ENCODE results near the gene RXRA.
A peak's percentile ranks its signal among the peaks of the same experiment; 100 is the strongest.

Gene RXRA

DNA sequence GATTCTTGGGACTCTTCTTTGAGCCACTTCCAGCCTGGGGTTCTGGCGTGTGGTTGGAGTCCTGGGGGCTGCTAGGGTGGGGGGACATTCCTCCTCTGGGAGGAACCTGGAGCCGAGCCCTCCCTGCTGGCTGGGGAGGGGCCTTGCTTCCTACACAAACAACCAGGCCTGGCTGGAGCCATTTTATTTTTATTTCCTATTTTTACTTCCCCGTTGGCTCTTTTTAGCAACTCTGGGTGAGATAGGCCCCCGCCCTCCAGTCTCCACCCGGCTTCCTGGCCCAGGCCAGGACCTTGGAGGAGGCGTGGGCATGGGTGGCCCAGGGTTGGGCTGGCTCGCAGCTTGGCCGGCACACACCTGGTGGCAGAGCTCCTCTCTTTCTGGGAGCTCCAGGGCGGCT lies 15.1 kb downstream of the RXRA start:
- Histone ChIP-seq H3K4me3 (replicated peaks; ENCODE audit: insufficient read depth, low read length) (no peak overlapping the region), H3K27me3 (ENCODE audit: insufficient read depth, poor library complexity, severe bottlenecking) (no peaks in the 10 kb centered on the region), H3K27ac (replicated peaks) (peak overlapping the region; percentile 96)
- TF ChIP-seq POLR2AphosphoS5 (IDR thresholded peaks at IDR 0.05; ENCODE audit: low read depth) = no peak
- TF ChIP-seq, protein P1, sequence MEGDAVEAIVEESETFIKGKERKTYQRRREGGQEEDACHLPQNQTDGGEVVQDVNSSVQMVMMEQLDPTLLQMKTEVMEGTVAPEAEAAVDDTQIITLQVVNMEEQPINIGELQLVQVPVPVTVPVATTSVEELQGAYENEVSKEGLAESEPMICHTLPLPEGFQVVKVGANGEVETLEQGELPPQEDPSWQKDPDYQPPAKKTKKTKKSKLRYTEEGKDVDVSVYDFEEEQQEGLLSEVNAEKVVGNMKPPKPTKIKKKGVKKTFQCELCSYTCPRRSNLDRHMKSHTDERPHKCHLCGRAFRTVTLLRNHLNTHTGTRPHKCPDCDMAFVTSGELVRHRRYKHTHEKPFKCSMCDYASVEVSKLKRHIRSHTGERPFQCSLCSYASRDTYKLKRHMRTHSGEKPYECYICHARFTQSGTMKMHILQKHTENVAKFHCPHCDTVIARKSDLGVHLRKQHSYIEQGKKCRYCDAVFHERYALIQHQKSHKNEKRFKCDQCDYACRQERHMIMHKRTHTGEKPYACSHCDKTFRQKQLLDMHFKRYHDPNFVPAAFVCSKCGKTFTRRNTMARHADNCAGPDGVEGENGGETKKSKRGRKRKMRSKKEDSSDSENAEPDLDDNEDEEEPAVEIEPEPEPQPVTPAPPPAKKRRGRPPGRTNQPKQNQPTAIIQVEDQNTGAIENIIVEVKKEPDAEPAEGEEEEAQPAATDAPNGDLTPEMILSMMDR (IDR thresholded peaks at IDR 0.05; ENCODE audit: insufficient read depth, low read length) = no peak
- no peak for TF ChIP-seq SPI1 (IDR thresholded peaks at IDR 0.05; ENCODE audit: borderline replicate concordance, low read depth)
- no peak for TF ChIP-seq GABPA (IDR thresholded peaks at IDR 0.05; ENCODE audit: low read depth)
- TF ChIP-seq, protein P2, sequence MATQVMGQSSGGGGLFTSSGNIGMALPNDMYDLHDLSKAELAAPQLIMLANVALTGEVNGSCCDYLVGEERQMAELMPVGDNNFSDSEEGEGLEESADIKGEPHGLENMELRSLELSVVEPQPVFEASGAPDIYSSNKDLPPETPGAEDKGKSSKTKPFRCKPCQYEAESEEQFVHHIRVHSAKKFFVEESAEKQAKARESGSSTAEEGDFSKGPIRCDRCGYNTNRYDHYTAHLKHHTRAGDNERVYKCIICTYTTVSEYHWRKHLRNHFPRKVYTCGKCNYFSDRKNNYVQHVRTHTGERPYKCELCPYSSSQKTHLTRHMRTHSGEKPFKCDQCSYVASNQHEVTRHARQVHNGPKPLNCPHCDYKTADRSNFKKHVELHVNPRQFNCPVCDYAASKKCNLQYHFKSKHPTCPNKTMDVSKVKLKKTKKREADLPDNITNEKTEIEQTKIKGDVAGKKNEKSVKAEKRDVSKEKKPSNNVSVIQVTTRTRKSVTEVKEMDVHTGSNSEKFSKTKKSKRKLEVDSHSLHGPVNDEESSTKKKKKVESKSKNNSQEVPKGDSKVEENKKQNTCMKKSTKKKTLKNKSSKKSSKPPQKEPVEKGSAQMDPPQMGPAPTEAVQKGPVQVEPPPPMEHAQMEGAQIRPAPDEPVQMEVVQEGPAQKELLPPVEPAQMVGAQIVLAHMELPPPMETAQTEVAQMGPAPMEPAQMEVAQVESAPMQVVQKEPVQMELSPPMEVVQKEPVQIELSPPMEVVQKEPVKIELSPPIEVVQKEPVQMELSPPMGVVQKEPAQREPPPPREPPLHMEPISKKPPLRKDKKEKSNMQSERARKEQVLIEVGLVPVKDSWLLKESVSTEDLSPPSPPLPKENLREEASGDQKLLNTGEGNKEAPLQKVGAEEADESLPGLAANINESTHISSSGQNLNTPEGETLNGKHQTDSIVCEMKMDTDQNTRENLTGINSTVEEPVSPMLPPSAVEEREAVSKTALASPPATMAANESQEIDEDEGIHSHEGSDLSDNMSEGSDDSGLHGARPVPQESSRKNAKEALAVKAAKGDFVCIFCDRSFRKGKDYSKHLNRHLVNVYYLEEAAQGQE (IDR thresholded peaks at IDR 0.05; ENCODE audit: insufficient replicate concordance, low read depth) = no peak
- peak in 1 of 2 experiments; percentile 87 for DNase-seq (ENCODE audit: low read depth in 1 of 2, low spot score in 1 of 2)

DNA sequence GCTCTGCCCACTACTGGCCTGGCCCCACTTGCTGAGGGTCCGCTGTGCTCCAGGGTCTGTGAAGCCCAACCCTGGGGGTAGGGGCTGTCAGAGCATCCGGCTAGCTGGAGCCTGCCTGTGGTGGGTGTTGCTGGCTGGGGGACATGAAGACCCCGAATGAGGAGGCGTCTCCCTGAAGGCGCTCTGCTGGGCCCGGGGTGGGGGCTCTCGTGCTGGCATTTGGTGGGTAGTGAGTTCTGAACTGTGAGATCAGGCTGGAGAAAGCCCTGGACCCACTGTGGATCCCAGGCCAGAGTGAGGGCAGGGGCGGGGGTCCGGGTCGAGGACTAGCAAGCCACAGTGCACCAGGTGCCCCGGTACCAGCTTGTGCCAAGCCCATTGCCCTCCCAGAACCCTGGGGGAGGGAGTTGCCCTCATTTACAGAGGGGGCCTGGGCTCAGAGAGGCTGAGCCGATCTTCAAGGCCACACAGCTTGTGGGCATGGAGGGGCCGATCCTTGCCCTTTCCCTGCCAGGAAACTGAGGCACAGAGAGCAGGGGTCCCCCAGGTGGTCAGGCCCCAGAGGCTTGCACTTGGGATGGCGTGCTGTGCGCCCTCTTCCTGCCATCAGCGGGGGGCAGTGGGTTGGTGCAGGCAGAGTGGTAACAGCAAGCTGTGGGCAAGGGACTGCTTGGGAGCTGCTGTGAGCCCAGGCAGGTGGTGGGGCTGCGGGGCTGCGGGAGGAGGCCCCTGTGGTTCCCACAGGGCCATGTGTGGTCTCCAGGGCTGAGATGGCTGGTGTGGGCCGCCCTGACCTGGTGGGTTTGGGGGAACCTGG lies 15.9 kb downstream of the RXRA start:
- no peak overlapping the region for H3K4me3 ChIP-seq (replicated peaks; ENCODE audit: insufficient read depth, low read length)
- TF ChIP-seq, protein P1 (IDR thresholded peaks at IDR 0.05; ENCODE audit: insufficient read depth, low read length) = no peak
- TF ChIP-seq, protein P2 (IDR thresholded peaks at IDR 0.05; ENCODE audit: insufficient replicate concordance, low read depth) = no peak
- TF ChIP-seq GABPA (IDR thresholded peaks at IDR 0.05; ENCODE audit: low read depth) = no peak
- no peak for TF ChIP-seq SPI1 (IDR thresholded peaks at IDR 0.05; ENCODE audit: borderline replicate concordance, low read depth)
- TF ChIP-seq POLR2AphosphoS5 (IDR thresholded peaks at IDR 0.05; ENCODE audit: low read depth) = no peak
- no peak for DNase-seq (ENCODE audit: low read depth in 1 of 2, low spot score in 1 of 2)
- no peaks in the 10 kb centered on the region for H3K27me3 ChIP-seq (ENCODE audit: insufficient read depth, poor library complexity, severe bottlenecking)
- peak overlapping the region; percentile 96 for H3K27ac ChIP-seq (replicated peaks)

DNA sequence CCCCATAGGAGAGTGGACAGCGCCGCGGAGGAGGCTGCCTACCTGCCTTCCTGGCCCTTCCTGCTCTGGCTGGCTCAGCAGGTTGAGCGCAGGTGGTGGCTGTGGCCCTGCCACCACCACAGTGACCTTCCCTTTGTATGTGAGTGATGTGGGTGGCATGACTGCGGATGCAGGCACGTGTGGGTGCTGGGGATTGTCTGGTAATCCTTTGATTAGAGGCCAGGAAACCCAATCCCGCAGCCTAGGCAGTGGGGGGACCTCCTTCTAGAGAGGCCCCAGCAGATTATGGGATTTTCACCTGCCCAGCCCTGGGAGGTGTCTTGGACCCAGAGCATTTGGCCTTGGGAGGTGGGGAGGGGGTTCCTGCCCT lies 16.5 kb downstream of the RXRA start:
- H3K4me3 ChIP-seq (replicated peaks; ENCODE audit: insufficient read depth, low read length) = no peak overlapping the region
- TF ChIP-seq GABPA (IDR thresholded peaks at IDR 0.05; ENCODE audit: low read depth) (no peak), POLR2AphosphoS5 (IDR thresholded peaks at IDR 0.05; ENCODE audit: low read depth) (no peak), SPI1 (IDR thresholded peaks at IDR 0.05; ENCODE audit: borderline replicate concordance, low read depth) (no peak)
- TF ChIP-seq, protein P2 (IDR thresholded peaks at IDR 0.05; ENCODE audit: insufficient replicate concordance, low read depth) = no peak
- TF ChIP-seq, protein P1 (IDR thresholded peaks at IDR 0.05; ENCODE audit: insufficient read depth, low read length) = no peak
- no peak for DNase-seq (ENCODE audit: low read depth in 1 of 2, low spot score in 1 of 2)
- H3K27ac ChIP-seq (replicated peaks) = peak overlapping the region; percentile 96
- no peaks in the 10 kb centered on the region for H3K27me3 ChIP-seq (ENCODE audit: insufficient read depth, poor library complexity, severe bottlenecking)
